ENCODE measurements around the gene ZNF337. TPM values are rescaled to one million over a fixed set of nuclear protein-coding genes. Genes with fewer than 3 reads are reported as not detected.
"Not testable (repeated sequence)": the region's sequence is repeated elsewhere in the genome, so short reads cannot be mapped to it uniquely, and the experiment has no call there.

ZNF337 gene
- total RNA-seq, 1 donor from 2014 or later, result 14.1 TPM

DNA sequence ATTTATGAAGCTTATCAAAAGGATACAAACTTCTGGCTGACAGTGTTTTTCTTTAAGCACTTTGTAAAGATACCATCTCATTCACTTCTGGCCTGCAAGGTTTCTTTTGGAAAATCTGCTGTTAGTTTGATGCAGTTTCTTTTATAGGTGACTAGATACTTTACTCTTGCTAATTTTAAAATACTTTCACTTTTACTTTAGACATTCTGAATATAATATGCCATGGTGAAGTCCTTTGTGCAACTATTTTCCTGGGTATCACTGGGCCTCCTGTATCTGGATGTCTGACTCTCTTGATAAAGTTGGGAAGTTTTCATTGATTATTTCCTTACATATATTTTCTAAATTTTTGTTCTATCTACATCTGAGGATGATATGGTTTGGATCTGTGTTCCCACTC lies 29.0 kb upstream of the ZNF337 start:
- H3K4me1 ChIP-seq, result no peaks in the 10 kb centered on the region
- TF ChIP-seq, protein P1, sequence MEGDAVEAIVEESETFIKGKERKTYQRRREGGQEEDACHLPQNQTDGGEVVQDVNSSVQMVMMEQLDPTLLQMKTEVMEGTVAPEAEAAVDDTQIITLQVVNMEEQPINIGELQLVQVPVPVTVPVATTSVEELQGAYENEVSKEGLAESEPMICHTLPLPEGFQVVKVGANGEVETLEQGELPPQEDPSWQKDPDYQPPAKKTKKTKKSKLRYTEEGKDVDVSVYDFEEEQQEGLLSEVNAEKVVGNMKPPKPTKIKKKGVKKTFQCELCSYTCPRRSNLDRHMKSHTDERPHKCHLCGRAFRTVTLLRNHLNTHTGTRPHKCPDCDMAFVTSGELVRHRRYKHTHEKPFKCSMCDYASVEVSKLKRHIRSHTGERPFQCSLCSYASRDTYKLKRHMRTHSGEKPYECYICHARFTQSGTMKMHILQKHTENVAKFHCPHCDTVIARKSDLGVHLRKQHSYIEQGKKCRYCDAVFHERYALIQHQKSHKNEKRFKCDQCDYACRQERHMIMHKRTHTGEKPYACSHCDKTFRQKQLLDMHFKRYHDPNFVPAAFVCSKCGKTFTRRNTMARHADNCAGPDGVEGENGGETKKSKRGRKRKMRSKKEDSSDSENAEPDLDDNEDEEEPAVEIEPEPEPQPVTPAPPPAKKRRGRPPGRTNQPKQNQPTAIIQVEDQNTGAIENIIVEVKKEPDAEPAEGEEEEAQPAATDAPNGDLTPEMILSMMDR (IDR thresholded peaks at IDR 0.05), result no peak
- intact Hi-C loops (cut with DNase I), result no loop called here
- peaks cover 20% of the 10 kb centered on the region for H3K9me3 ChIP-seq
- no peak overlapping the region for H3K4me3 ChIP-seq
- H3K27ac ChIP-seq, result no peak overlapping the region
- DNase-seq (no peak), ATAC-seq (no peak)
- no peaks in the 10 kb centered on the region for H3K27me3 ChIP-seq (ENCODE audit: low read depth)
- H3K36me3 ChIP-seq, result no peaks in the 10 kb centered on the region

DNA sequence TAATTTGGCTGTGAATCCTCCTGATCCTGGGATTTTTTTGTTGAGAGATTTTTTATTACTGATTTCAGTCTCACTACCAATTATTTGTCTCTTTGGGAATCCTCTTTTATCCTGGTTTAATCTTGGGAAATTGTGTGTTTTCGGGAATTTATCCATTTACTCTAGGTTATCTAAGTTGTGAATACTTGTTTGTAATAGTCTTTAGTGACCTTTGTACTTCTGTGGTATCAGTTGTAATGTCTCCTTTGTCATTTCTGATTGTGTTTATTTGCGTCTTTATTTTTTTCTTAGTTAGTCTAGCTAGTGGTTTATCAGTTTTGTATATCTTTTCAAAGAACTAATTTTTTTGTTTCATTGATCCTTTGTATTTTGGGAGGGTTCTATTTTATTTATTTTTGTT lies 27.3 kb upstream of the ZNF337 start:
- peaks cover 20% of the 10 kb centered on the region for H3K9me3 ChIP-seq
- intact Hi-C loops (cut with DNase I), result no loop called here

DNA sequence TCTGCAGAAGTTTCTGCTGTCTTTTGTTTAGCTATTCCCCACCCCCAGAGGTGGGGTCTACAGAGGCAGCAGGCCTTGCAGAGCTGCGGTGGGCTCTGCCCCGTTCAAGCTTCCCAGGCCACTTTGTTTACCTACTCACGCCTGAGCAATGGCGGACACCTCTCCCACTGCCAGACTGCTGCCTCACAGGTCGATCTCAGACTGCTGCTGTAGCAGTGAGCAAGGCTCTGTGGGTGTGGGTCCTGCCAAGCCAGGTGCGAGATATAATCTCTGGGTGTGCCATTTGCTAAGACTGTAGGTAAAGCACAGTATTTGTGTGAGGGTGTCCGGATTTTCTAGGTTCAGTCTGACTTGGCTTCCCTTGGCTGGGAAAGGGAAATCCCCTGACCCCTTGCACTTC lies 23.6 kb upstream of the ZNF337 start:
- peaks cover 8% of the 10 kb centered on the region for H3K9me3 ChIP-seq
- DNase-seq (no peak), ATAC-seq (no peak)
- no peak overlapping the region for H3K27ac ChIP-seq
- H3K4me3 ChIP-seq, result no peak overlapping the region
- intact Hi-C loops (cut with DNase I), result no loop called here
- H3K4me1 ChIP-seq, result no peaks in the 10 kb centered on the region
- H3K27me3 ChIP-seq (ENCODE audit: low read depth), result no peaks in the 10 kb centered on the region
- TF ChIP-seq, protein P1 (IDR thresholded peaks at IDR 0.05), result no peak
- no peaks in the 10 kb centered on the region for H3K36me3 ChIP-seq

More for the DNA sequence above, 27.3 kb upstream of the ZNF337 start:
- ATAC-seq (no peak), DNase-seq (no peak)
- Histone ChIP-seq H3K27ac (no peak overlapping the region), H3K4me3 (no peak overlapping the region), H3K36me3 (no peaks in the 10 kb centered on the region), H3K27me3 (ENCODE audit: low read depth) (no peaks in the 10 kb centered on the region), H3K4me1 (no peaks in the 10 kb centered on the region)
- TF ChIP-seq, protein P1 (IDR thresholded peaks at IDR 0.05), result no peak

DNA sequence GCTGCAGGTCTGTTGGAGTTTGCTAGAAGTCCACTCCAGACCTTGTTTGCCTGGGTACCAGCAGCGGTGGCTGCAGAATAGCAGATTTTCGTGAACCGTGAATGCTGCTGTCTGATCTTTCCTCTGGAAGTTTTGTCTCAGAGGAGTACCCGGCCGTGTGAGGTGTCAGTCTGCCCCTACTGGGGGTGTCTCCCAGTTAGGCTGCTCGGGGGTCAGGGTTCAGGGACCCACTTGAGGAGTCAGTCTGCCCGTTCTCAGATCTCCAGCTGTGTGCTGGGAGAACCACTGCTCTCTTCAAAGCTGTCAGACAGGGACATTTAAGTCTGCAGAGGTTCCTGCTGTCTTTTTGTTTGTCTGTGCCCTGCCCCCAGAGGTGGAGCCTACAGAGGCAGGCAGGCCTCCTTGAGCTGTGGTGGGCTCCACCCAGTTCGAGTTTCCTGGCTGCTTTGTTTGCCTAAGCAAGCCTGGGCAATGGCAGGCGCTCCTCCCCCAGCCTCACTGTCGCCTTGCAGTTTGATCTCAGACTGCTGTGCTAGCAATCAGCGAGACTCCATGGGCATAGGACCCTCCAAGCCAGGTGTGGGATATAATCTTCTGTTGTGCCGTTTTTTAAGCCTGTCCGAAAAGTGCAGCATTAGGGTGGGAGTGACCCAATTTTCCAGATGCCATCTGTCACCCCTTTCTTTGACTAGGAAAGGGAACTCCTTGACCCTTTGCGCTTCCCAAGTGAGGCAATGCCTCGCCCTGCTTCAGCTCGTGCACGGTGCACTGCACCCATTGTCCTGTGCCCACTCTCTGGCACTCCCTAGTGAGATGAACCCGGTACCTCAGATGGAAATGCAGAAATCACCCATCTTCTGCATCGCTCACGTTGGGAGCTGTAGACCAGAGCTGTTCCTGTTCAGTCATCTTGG lies 22.5 kb upstream of the ZNF337 start:
- intact Hi-C loops (cut with DNase I); H3K9me3 ChIP-seq; H3K36me3 ChIP-seq; ATAC-seq; DNase-seq; H3K4me1 ChIP-seq; H3K4me3 ChIP-seq; H3K27me3 ChIP-seq (ENCODE audit: low read depth); H3K27ac ChIP-seq: not testable (repeated sequence)

DNA sequence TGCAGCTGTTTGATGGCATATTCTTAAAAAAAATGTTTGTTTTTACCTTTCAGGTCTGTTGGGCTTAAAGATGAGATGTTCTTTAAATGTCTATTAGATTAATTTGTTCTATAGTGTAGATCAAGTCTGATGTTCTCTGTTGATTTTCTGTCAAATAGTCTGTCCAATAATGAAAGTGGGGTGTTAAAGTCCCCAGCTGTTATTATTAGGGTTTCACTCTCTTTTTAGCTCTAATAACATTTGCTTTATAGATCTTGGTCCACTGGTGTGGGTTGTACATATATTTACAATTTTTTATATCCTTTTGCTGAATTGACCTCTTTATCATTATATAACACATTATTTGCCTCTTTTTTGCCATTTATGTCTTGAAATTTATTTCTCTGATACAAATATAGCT lies 11.0 kb upstream of the ZNF337 start:
- DNase-seq (no peak), ATAC-seq (no peak)
- no peaks in the 10 kb centered on the region for H3K27me3 ChIP-seq (ENCODE audit: low read depth)
- no peaks in the 10 kb centered on the region for H3K4me1 ChIP-seq
- H3K27ac ChIP-seq, result no peak overlapping the region
- intact Hi-C loops (cut with DNase I), result no loop called here
- no peaks in the 10 kb centered on the region for H3K36me3 ChIP-seq
- TF ChIP-seq, protein P1 (IDR thresholded peaks at IDR 0.05), result no peak
- no peak overlapping the region for H3K4me3 ChIP-seq
- H3K9me3 ChIP-seq, result no peaks in the 10 kb centered on the region

DNA sequence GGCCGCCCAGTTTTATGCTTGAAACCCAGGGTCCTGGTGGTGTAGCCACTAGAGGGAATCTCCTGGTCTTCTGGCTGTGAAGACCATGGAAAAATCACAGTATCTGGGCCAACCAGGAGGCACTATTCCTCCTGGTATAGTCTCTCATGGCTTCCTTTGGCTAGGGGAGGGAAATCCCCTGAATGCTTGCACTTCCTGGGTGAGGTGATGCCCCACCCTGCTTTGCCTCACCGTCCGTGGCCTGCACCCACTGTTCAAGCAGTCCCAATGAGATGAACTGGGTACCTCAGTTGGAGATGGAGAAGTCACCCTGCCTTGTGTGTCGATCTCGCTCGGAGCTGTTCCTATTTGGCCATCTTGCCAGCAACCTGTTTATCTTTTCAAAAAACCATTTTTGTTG lies 10.1 kb upstream of the ZNF337 start:
- DNase-seq (no peak), ATAC-seq (no peak)
- H3K27me3 ChIP-seq (ENCODE audit: low read depth), result no peaks in the 10 kb centered on the region
- intact Hi-C loops (cut with DNase I), result no loop called here
- H3K4me1 ChIP-seq, result no peaks in the 10 kb centered on the region
- no peak overlapping the region for H3K27ac ChIP-seq
- TF ChIP-seq, protein P1 (IDR thresholded peaks at IDR 0.05), result no peak
- H3K4me3 ChIP-seq, result no peak overlapping the region
- H3K9me3 ChIP-seq, result no peaks in the 10 kb centered on the region
- no peaks in the 10 kb centered on the region for H3K36me3 ChIP-seq

Measured in lower lobe of right lung (tissue), 2 donors.